SU-DHL-6 (cell line): Measurements from ENCODE around the gene NUDT21.

Source experiments
- EZH2phosphoT487 ChIP-seq: fragments of 200-600 bp; sonication (generic), shearing (Covaris generic); conservative IDR thresholded peaks from 2 replicates; pipeline ENCODE4 v1.6.1; 2018; ENCODE audit warnings: mild to moderate bottlenecking, antibody characterized with exemption, low read length, moderate library complexity, mixed read lengths
- TF ChIP-seq, protein P1 (sequence below): fragments of 200-600 bp; sonication (generic); IDR thresholded peaks from one replicate; pipeline ENCODE4 v1.5.1; 2017; ENCODE audit warnings: antibody characterized with exemption, mild to moderate bottlenecking, low read length, moderate library complexity; ENCODE audit not compliant: insufficient read depth, poor library complexity, severe bottlenecking

- TF ChIP-seq, protein P1, sequence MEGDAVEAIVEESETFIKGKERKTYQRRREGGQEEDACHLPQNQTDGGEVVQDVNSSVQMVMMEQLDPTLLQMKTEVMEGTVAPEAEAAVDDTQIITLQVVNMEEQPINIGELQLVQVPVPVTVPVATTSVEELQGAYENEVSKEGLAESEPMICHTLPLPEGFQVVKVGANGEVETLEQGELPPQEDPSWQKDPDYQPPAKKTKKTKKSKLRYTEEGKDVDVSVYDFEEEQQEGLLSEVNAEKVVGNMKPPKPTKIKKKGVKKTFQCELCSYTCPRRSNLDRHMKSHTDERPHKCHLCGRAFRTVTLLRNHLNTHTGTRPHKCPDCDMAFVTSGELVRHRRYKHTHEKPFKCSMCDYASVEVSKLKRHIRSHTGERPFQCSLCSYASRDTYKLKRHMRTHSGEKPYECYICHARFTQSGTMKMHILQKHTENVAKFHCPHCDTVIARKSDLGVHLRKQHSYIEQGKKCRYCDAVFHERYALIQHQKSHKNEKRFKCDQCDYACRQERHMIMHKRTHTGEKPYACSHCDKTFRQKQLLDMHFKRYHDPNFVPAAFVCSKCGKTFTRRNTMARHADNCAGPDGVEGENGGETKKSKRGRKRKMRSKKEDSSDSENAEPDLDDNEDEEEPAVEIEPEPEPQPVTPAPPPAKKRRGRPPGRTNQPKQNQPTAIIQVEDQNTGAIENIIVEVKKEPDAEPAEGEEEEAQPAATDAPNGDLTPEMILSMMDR, result no peak
- TF ChIP-seq EZH2phosphoT487, result no peak
Observed at GRCh38 chr16:56428091-56428490, 23.0 kb downstream of the NUDT21 start.
